Smooth muscle cell (in vitro differentiated cells): ENCODE results near the gene AAGAB. TPM values are rescaled to one million over a fixed set of nuclear protein-coding genes. Genes with fewer than 3 reads are reported as not detected.
"Not testable (repeated sequence)": the region's sequence is repeated elsewhere in the genome, so short reads cannot be mapped to it uniquely, and the experiment has no call there.

ENCODE experiments used
- DNase-seq: peaks from one replicate; lab custom pipeline; 2025; ENCODE audit not compliant: unreplicated experiment; lab: John Stamatoyannopoulos, UW
- H2AFZ ChIP-seq: fragments of 200-600 bp; sonication (generic); 2 replicates; pipeline ENCODE4 v1.6.0; 2016; ENCODE audit warnings: antibody characterized with exemption, low read depth, mild to moderate bottlenecking
- H3F3A ChIP-seq: fragments of 200-600 bp; sonication (generic); 2 replicates; pipeline ENCODE4 v1.6.0; 2017; ENCODE audit warnings: antibody characterized with exemption, low read depth
- H3K27ac ChIP-seq: fragments of 200-600 bp; sonication (generic); 2 replicates; pipeline ENCODE4 v1.5.1; 2016; ENCODE audit warnings: low read depth, mild to moderate bottlenecking
- H3K27me3 ChIP-seq: fragments of 200-600 bp; sonication (generic); 2 replicates; pipeline ENCODE4 v1.6.1; 2016; ENCODE audit warnings: low read depth, mild to moderate bottlenecking
- H3K36me3 ChIP-seq: fragments of 200-600 bp; sonication (generic); 2 replicates; pipeline ENCODE4 v1.5.1; 2016; ENCODE audit warnings: low read depth
- H3K4me1 ChIP-seq: fragments of 200-600 bp; sonication (generic); 2 replicates; pipeline ENCODE4 v1.5.1; 2016; ENCODE audit warnings: low read depth
- H3K4me2 ChIP-seq: fragments of 200-600 bp; sonication (generic); 2 replicates; pipeline ENCODE4 v1.6.0; 2016; ENCODE audit warnings: mild to moderate bottlenecking
- H3K4me3 ChIP-seq: fragments of 200-600 bp; sonication (generic); 2 replicates; pipeline ENCODE4 v1.5.1; 2016; ENCODE audit warnings: mild to moderate bottlenecking
- H3K79me2 ChIP-seq: fragments of 200-600 bp; sonication (generic); 2 replicates; pipeline ENCODE4 v1.6.0; 2016; ENCODE audit warnings: low read depth, mild to moderate bottlenecking
- H3K9ac ChIP-seq: fragments of 200-600 bp; sonication (generic); 2 replicates; pipeline ENCODE4 v1.6.0; 2016; ENCODE audit warnings: low read depth
- H3K9me3 ChIP-seq: fragments of 200-600 bp; sonication (generic); replicated peaks from 2 replicates; pipeline ENCODE4 v1.5.1; 2016; ENCODE audit warnings: low read depth
- H4K20me1 ChIP-seq: fragments of 200-600 bp; sonication (generic); 2 replicates; pipeline ENCODE4 v1.6.0; 2016; ENCODE audit warnings: low read depth
- WGBS: methylation state at CpG from one replicate; pipeline ENCODE4 v1.1.7; 2016; ENCODE audit warnings: low lambda C conversion rate; 5-methylcytosine and 5-hydroxymethylcytosine counted together
- polyA plus RNA-seq: library from polyadenylated mRNA; unstranded; fragments of >200 nt; fragmentation: Nextera tagmentation; extraction: Ambion mirVana; gene quantifications from 2 replicates; pipeline ENCODE4 v1.2.1, GENCODE V29; 2016
- total RNA-seq: library from RNA; depleted of rRNA; stranded (reverse); fragments of >200 nt; gene quantifications from 2 replicates; pipeline ENCODE4 v1.2.3, GENCODE V29; 2014
- TF ChIP-seq, protein P1 (sequence below): fragments of 200-600 bp; sonication (generic); IDR thresholded peaks from 2 replicates; pipeline ENCODE4 v1.5.1; 2017; ENCODE audit warnings: borderline replicate concordance, mild to moderate bottlenecking, antibody characterized with exemption; ENCODE audit not compliant: insufficient read depth, poor library complexity, severe bottlenecking

Gene AAGAB
- total and polyA plus RNA-seq, 2 experiments from 2014 or later: 38.2 to 39.6 TPM

GRCh38 chr15:67248011-67248505 is 6.4 kb downstream of the AAGAB start:
- no peaks in the 10 kb centered on the region for H3K36me3 ChIP-seq
- H3K4me2 ChIP-seq: no peak overlapping the region
- H3K4me1 ChIP-seq: peaks cover 1% of the 10 kb centered on the region
- no peaks in the 10 kb centered on the region for H3K9me3 ChIP-seq
- no peak overlapping the region for H2AFZ ChIP-seq
- TF ChIP-seq, protein P1, sequence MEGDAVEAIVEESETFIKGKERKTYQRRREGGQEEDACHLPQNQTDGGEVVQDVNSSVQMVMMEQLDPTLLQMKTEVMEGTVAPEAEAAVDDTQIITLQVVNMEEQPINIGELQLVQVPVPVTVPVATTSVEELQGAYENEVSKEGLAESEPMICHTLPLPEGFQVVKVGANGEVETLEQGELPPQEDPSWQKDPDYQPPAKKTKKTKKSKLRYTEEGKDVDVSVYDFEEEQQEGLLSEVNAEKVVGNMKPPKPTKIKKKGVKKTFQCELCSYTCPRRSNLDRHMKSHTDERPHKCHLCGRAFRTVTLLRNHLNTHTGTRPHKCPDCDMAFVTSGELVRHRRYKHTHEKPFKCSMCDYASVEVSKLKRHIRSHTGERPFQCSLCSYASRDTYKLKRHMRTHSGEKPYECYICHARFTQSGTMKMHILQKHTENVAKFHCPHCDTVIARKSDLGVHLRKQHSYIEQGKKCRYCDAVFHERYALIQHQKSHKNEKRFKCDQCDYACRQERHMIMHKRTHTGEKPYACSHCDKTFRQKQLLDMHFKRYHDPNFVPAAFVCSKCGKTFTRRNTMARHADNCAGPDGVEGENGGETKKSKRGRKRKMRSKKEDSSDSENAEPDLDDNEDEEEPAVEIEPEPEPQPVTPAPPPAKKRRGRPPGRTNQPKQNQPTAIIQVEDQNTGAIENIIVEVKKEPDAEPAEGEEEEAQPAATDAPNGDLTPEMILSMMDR: no peak
- H3K27me3 ChIP-seq: no peaks in the 10 kb centered on the region
- no peak overlapping the region for H3K27ac ChIP-seq
- DNase-seq: no peak
- peaks cover 85% of the 10 kb centered on the region for H3K79me2 ChIP-seq
- H3K4me3 ChIP-seq: no peak overlapping the region
- H3F3A ChIP-seq: no peaks in the 10 kb centered on the region
- peaks cover 52% of the 10 kb centered on the region for H4K20me1 ChIP-seq
- H3K9ac ChIP-seq: no peak overlapping the region

GRCh38 chr15:67246606-67247005 is 7.9 kb downstream of the AAGAB start:
- H3K4me3 ChIP-seq, H3F3A ChIP-seq, DNase-seq, H3K36me3 ChIP-seq, H3K27ac ChIP-seq, H3K4me1 ChIP-seq, H3K9me3 ChIP-seq, H3K27me3 ChIP-seq, H3K9ac ChIP-seq, H2AFZ ChIP-seq, H3K4me2 ChIP-seq: not testable (repeated sequence)
- 94% methylated on average over 5 of the region's 5 CpGs for WGBS
- Histone ChIP-seq H3K79me2 (peaks cover 71% of the 10 kb centered on the region), H4K20me1 (peaks cover 52% of the 10 kb centered on the region)

- Histone ChIP-seq H3K4me3 (no peak overlapping the region), H3K27me3 (no peaks in the 10 kb centered on the region), H3K9me3 (no peaks in the 10 kb centered on the region), H3K27ac (no peak overlapping the region), H2AFZ (no peak overlapping the region), H3K79me2 (peaks cover 58% of the 10 kb centered on the region), H3K4me1 (peaks cover 5% of the 10 kb centered on the region), H3K36me3 (no peaks in the 10 kb centered on the region), H3F3A (no peaks in the 10 kb centered on the region), H3K9ac (no peak overlapping the region), H4K20me1 (peaks cover 56% of the 10 kb centered on the region), H3K4me2 (no peak overlapping the region)
- no peak for DNase-seq
- TF ChIP-seq, protein P1: no peak
- WGBS: 97% methylated on average over 3 of the region's 3 CpGs
Measured at GRCh38 chr15:67244971-67245478, 9.4 kb downstream of the AAGAB start.

- Histone ChIP-seq H2AFZ (no peak overlapping the region), H3K4me1 (peaks cover 5% of the 10 kb centered on the region), H4K20me1 (peaks cover 58% of the 10 kb centered on the region), H3K9me3 (no peaks in the 10 kb centered on the region), H3K27me3 (no peaks in the 10 kb centered on the region), H3F3A (no peaks in the 10 kb centered on the region), H3K36me3 (no peaks in the 10 kb centered on the region), H3K27ac (no peak overlapping the region), H3K4me2 (no peak overlapping the region), H3K4me3 (no peak overlapping the region), H3K9ac (no peak overlapping the region), H3K79me2 (peaks cover 55% of the 10 kb centered on the region)
- DNase-seq: no peak
- TF ChIP-seq, protein P1: no peak
- 57% methylated on average over 3 of the region's 3 CpGs for WGBS
Measured at GRCh38 chr15:67242708-67243111, 11.8 kb downstream of the AAGAB start.
